ENCODE measurements around the gene GLO1.

DNA sequence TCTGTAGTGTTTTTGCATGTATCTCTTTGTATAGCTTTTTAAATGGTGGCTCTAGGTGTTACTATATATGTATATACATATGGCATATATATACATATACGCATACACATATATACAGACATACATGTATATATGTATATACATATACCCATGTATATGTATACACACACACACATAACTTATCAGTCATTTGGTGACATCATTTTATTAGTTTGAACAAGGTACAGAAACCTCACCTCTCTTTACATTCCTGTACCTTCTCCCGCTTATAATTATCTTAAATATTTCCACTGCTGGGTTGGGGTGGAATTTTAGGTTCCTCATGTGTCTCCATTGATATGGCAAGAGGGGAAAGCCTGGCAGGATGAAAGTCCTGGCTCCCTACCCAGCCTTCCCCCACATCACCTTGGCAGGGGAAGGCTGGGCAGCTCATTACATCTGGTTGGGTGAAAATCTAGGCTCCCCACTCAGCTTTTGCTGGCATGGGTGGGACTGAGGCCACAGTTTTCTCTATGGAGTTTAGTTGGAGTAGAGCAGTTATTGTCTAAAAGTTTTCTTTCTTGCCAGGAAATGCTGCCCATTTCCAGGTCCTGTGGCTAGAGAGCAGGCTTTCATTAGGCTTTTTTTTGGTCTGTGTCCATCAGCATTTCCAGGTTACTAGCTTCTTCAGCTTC, 7.6 kb downstream of the GLO1 start:
- TF ChIP-seq, protein P1, sequence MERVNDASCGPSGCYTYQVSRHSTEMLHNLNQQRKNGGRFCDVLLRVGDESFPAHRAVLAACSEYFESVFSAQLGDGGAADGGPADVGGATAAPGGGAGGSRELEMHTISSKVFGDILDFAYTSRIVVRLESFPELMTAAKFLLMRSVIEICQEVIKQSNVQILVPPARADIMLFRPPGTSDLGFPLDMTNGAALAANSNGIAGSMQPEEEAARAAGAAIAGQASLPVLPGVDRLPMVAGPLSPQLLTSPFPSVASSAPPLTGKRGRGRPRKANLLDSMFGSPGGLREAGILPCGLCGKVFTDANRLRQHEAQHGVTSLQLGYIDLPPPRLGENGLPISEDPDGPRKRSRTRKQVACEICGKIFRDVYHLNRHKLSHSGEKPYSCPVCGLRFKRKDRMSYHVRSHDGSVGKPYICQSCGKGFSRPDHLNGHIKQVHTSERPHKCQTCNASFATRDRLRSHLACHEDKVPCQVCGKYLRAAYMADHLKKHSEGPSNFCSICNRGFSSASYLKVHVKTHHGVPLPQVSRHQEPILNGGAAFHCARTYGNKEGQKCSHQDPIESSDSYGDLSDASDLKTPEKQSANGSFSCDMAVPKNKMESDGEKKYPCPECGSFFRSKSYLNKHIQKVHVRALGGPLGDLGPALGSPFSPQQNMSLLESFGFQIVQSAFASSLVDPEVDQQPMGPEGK (CRISPR knock-in tag; IDR thresholded peaks at IDR 0.05; ENCODE audit: borderline replicate concordance): no peak
- TF ChIP-seq ZFP30 (CRISPR knock-in tag; IDR thresholded peaks at IDR 0.05): no peak
- TF ChIP-seq CSDC2 (CRISPR knock-in tag; IDR thresholded peaks at IDR 0.05): no peak
- no peak for TF ChIP-seq ZFP3 (CRISPR knock-in tag; IDR thresholded peaks at IDR 0.05)
- TF ChIP-seq, protein P2, sequence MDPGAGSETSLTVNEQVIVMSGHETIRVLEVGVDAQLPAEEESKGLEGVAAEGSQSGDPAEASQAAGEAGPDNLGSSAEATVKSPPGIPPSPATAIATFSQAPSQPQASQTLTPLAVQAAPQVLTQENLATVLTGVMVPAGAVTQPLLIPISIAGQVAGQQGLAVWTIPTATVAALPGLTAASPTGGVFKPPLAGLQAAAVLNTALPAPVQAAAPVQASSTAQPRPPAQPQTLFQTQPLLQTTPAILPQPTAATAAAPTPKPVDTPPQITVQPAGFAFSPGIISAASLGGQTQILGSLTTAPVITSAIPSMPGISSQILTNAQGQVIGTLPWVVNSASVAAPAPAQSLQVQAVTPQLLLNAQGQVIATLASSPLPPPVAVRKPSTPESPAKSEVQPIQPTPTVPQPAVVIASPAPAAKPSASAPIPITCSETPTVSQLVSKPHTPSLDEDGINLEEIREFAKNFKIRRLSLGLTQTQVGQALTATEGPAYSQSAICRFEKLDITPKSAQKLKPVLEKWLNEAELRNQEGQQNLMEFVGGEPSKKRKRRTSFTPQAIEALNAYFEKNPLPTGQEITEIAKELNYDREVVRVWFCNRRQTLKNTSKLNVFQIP (CRISPR knock-in tag; IDR thresholded peaks at IDR 0.05; ENCODE audit: borderline replicate concordance, low read depth): no peak
- TF ChIP-seq BACH2 (CRISPR knock-in tag; IDR thresholded peaks at IDR 0.05; ENCODE audit: borderline replicate concordance): no peak
- no peak for TF ChIP-seq ZC3H10 (CRISPR knock-in tag; IDR thresholded peaks at IDR 0.05)
- no peak for TF ChIP-seq ISL1 (CRISPR knock-in tag; IDR thresholded peaks at IDR 0.05)
- TF ChIP-seq GLIS3 (CRISPR knock-in tag; IDR thresholded peaks at IDR 0.05): no peak
- no peak for TF ChIP-seq SNAI2 (CRISPR knock-in tag; IDR thresholded peaks at IDR 0.05)
- TF ChIP-seq, protein P3, sequence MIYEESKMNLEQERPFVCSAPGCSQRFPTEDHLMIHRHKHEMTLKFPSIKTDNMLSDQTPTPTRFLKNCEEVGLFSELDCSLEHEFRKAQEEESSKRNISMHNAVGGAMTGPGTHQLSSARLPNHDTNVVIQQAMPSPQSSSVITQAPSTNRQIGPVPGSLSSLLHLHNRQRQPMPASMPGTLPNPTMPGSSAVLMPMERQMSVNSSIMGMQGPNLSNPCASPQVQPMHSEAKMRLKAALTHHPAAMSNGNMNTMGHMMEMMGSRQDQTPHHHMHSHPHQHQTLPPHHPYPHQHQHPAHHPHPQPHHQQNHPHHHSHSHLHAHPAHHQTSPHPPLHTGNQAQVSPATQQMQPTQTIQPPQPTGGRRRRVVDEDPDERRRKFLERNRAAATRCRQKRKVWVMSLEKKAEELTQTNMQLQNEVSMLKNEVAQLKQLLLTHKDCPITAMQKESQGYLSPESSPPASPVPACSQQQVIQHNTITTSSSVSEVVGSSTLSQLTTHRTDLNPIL (CRISPR knock-in tag; IDR thresholded peaks at IDR 0.05; ENCODE audit: low read depth): no peak

Measured in SK-N-SH treated with all-trans-retinoic acid at 6 μM for 48 hours (cell line).